Fibroblast of the aortic adventitia (primary cell): ENCODE results near the gene CLIP1. TPM values are rescaled to one million over a fixed set of nuclear protein-coding genes. Genes with fewer than 3 reads are reported as not detected.

Source experiments
- DNase-seq: peaks from one replicate; pipeline ENCODE4 v3.0.0-alpha.2; 2010; ENCODE audit warnings: low read depth
- H3K4me3 ChIP-seq: 2 replicates; pipeline ENCODE4 v1.5.1; 2011; ENCODE audit warnings: low read depth, mild to moderate bottlenecking, control low read depth, low read length, moderate library complexity
- CTCF ChIP-seq: IDR thresholded peaks from 2 replicates; pipeline ENCODE4 v1.5.1; 2011; ENCODE audit warnings: mild to moderate bottlenecking, low read length, control low read depth, inconsistent platforms; ENCODE audit not compliant: insufficient read depth
- total RNA-seq: library from RNA; depleted of rRNA; stranded (reverse); fragments of >200 nt; gene quantifications from 2 replicates; pipeline ENCODE4 v1.2.3, GENCODE V29; 2012; ENCODE audit warnings: low replicate concordance

The CLIP1 gene
- total RNA-seq, 1 donor, result 80.3 TPM

- TF ChIP-seq CTCF, result no peak
- no peak for DNase-seq
- H3K4me3 ChIP-seq, result no peak overlapping the region
These were observed 131.0 kb downstream of the CLIP1 start for GRCh38 chr12:122291431-122291830.

DNA sequence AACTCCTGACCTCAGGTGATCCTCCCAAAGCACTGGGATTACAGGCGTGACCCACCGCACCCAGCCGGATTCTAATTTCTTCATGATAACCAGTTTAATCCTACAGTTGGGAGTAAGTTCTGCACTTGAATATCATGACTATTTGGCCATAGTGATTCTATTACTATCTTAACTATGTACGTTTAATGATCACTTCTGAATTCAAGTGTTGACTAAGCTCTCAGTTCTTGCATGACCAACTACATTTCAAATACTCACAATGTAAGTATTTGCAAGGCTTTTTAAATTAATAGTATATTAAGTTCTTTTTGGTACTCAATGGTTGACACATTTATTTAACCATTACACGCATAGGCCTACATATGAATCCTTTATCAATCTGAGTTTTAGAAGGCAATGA is 138.8 kb downstream of the CLIP1 start:
- no peak overlapping the region for H3K4me3 ChIP-seq
- TF ChIP-seq CTCF, result no peak
- DNase-seq, result no peak

DNA sequence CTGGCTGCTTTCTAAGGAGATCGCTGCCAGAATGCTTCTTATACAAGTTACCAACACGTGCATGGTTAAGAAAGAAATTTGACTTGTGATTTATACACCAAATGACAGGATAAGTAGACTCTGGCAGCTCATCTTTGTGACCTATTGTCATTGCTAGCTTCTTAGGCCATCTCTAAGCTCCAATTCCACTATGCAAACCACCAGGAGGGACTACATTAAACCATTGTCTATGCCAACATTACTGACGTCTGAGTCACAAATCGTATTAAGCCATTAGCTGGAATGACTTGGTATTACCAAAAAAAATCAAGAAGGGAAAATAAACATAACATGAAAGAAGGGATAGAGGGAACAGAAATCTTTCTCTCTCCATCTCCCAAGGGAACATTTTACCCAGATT is 140.4 kb downstream of the CLIP1 start:
- peak; percentile 88 for DNase-seq
- TF ChIP-seq CTCF, result no peak
- no peak overlapping the region for H3K4me3 ChIP-seq

DNA sequence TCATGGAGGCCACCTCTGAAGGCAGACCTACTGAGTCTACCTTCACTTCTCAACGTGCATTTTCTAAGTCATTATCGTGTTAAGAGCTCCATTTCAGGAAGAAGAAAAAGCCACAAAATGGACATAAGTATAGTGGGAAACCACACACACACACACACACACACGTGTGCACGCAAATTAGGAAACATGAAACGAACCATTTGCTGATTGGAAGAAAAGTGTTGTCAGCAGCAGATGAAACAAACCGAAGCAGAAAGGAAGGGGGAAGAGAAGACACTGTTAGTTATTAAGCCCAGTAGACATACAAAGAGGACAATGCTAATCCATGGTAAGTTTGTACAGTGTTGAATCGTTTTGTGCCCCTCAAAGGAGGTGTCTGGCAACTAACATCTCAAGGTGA is 146.2 kb downstream of the CLIP1 start:
- no peak for DNase-seq
- no peak for TF ChIP-seq CTCF

DNA sequence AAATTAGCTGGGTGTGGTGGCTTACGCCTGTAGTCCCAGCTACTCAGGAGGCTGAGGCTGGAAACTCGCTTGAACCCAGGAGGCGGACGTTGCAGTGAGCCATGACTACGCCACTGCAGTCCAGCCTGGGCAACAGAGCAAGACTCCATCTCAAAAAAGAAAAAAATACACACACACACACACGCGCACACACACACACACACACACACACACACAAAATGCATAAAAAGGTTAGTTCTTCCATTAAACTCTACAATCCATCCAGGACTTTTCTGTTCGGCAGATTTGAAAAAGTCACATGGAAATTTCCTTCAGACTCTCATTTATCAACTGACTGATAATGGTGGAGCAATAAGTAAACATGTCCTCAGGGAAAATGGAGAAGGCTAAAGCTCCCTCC is 147.0 kb downstream of the CLIP1 start:
- no peak overlapping the region for H3K4me3 ChIP-seq
- no peak for DNase-seq
- no peak for TF ChIP-seq CTCF

More for the DNA sequence above, 146.2 kb downstream of the CLIP1 start:
- no peak overlapping the region for H3K4me3 ChIP-seq

DNA sequence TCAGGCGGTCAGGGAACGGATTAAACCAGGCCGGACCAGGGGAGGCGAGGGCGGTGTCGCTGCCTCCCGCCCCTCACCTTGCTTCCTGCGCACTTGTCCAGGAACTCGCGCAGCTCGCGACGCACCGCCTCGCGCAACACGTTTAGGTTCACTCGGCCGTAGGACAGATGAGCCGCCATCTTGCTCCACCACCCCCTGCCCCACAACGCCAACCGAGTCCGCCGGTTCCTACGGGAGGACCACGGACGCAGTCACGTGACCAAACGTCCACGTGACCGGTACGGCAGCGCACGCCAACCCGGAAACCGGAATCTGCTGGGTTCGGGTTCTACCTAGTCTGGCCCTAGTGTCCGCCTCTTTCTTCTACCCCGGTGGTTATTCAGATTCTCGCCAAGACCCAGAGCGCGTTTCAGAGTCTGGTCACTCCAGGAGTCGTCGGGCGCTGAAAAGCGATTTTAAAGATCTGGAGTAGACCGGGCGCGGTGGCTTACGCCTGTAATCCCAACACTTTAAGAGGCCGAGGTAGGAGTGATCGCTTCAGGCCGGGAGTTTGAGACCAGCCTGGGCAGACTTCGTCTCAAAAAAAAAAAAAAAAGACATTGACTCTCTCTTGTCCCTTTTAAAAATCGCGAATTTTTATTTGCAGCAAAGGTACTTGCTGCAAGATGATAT is 156.1 kb downstream of the CLIP1 start, which contains the start of gene VPS33A:
Gene VPS33A (minus strand): TSS at position 265 of the 672 bp plus-strand sequence. CDS start 86 bp downstream, at position 179.
- peak; percentile 99 for DNase-seq
- H3K4me3 ChIP-seq, result peak within 1 kb of the TSS; percentile 97

More for the DNA sequence above, 156.1 kb downstream of the CLIP1 start, which contains the start of gene VPS33A:
- TF ChIP-seq CTCF, result no peak
